Chondrocyte (in vitro differentiated cells): ENCODE results near the gene PRR35. TPM values are rescaled to one million over a fixed set of nuclear protein-coding genes. Genes with fewer than 3 reads are reported as not detected.

Experiments
- DNase-seq: peaks from one replicate; pipeline ENCODE4 v3.0.0; 2021; ENCODE audit warnings: mixed read lengths, low spot score
- H3K27ac Mint-ChIP-seq: one replicate; pipeline ENCODE4 v1.8.0; 2021; ENCODE audit warnings: mild to moderate bottlenecking, moderate library complexity, mixed read lengths; ENCODE audit not compliant: unreplicated experiment
- H3K27me3 Mint-ChIP-seq: 2 replicates; pipeline ENCODE4 v1.8.0; 2021; ENCODE audit warnings: low read depth, mixed read lengths
- H3K36me3 Mint-ChIP-seq: 2 replicates; pipeline ENCODE4 v1.8.0; 2021; ENCODE audit warnings: low read depth, mixed read lengths
- H3K4me1 Mint-ChIP-seq: 2 replicates; pipeline ENCODE4 v1.8.0; 2021; ENCODE audit warnings: low read depth, mild to moderate bottlenecking, mixed read lengths
- H3K4me3 Mint-ChIP-seq: one replicate; pipeline ENCODE4 v1.8.0; 2021; ENCODE audit warnings: mild to moderate bottlenecking, moderate library complexity, mixed read lengths; ENCODE audit not compliant: unreplicated experiment
- H3K9me3 Mint-ChIP-seq: 2 replicates; pipeline ENCODE4 v1.8.0; 2021; ENCODE audit warnings: low read depth, mixed read lengths
- CTCF ChIP-seq: fragments of 200-600 bp; sonication (generic); IDR thresholded peaks from 2 replicates; pipeline ENCODE4 v1.5.0; 2021; ENCODE audit warnings: antibody characterized with exemption, mild to moderate bottlenecking, moderate library complexity
- total RNA-seq: library from RNA; stranded (reverse); gene quantifications from 3 replicates; pipeline ENCODE4 v1.2.1, GENCODE V29; 2021

The PRR35 gene
- total RNA-seq, 1 donor from 2014 or later: not detected

- no peak for DNase-seq
- Mint-ChIP-seq H3K4me1 (peaks cover 4% of the 10 kb centered on the region), H3K36me3 (no peaks in the 10 kb centered on the region), H3K4me3 (no peak overlapping the region), H3K9me3 (no peaks in the 10 kb centered on the region), H3K27ac (no peak overlapping the region), H3K27me3 (peaks cover 11% of the 10 kb centered on the region)
- TF ChIP-seq CTCF: no peak
Observed at GRCh38 chr16:563072-563644, 3.0 kb downstream of the PRR35 start.

- DNase-seq: no peak
- Mint-ChIP-seq H3K36me3 (no peaks in the 10 kb centered on the region), H3K27ac (no peak overlapping the region), H3K4me1 (peaks cover 11% of the 10 kb centered on the region), H3K9me3 (no peaks in the 10 kb centered on the region), H3K4me3 (no peak overlapping the region), H3K27me3 (peaks cover 5% of the 10 kb centered on the region)
- no peak for TF ChIP-seq CTCF
Observed at GRCh38 chr16:564690-565418, 4.7 kb downstream of the PRR35 start.

DNA sequence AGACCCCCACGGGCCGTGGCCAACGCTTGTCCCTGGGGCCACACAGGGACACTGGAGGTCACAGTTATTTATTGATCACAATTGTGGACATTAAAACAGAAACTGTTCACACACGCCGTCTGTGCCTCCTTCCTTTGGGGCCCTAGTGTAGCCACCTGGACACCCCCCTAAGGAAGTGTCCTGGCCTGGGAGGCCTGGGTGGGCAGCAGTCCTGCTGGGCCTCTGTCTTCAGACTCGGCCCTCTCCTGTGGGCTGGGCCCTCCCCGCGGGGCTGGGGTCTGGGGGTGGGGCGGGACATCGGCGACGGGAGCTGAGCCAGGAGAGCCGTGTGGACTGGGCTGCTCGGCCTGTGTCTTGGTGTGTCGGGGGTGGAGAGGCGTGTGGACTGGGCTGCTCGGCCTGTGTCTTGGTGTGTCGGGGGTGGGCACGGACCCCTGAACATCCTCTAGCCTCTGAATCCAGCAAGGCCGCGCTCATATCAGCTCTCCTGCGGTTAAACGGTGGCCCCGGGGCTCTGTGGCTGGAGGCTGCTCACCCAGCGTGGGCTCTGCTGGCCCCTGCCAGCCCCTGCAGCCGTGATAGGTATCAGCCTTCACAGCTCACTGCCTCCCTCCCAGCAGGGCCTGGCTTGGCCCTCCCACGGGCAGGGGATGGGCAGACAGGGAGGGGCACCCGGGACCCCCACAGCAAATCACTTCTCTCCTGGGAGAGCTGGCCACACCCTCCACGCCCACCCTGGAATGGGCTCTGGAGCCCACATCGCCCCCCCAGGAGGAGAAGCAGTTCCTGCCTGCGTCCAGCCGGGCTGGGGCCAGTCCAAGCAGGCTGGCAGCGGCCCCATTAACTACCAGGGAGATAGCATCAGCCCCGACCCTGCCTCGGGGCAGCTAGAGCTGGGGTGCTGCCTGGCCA is 5.5 kb downstream of the PRR35 start:
- no peak for TF ChIP-seq CTCF
- DNase-seq: no peak
- no peak overlapping the region for H3K4me3 Mint-ChIP-seq
- peaks cover 12% of the 10 kb centered on the region for H3K4me1 Mint-ChIP-seq
- H3K27me3 Mint-ChIP-seq: peaks cover 5% of the 10 kb centered on the region
- H3K27ac Mint-ChIP-seq: no peak overlapping the region
- no peaks in the 10 kb centered on the region for H3K36me3 Mint-ChIP-seq
- no peaks in the 10 kb centered on the region for H3K9me3 Mint-ChIP-seq

GRCh38 chr16:566475-567372 is 6.5 kb downstream of the PRR35 start, which contains the start of gene NHLRC4:
Gene NHLRC4, plus strand, starts transcription at chr16:567005. Its CDS starts 1,043 bp downstream, at chr16:568048.
- peaks cover 5% of the 10 kb centered on the region for H3K27me3 Mint-ChIP-seq

More at GRCh38 chr16:566475-567372, 6.5 kb downstream of the PRR35 start, which contains the start of gene NHLRC4:
- peaks cover 23% of the 10 kb centered on the region for H3K4me1 Mint-ChIP-seq
- DNase-seq: no peak
- H3K36me3 Mint-ChIP-seq: no peaks in the 10 kb centered on the region
- no peak within 1 kb of the TSS for H3K27ac Mint-ChIP-seq
- H3K4me3 Mint-ChIP-seq: no peak within 1 kb of the TSS
- no peaks in the 10 kb centered on the region for H3K9me3 Mint-ChIP-seq
- TF ChIP-seq CTCF: peak; percentile 9
